Fibroblast of the aortic adventitia (primary cell): Measurements from ENCODE around the gene PALLD. TPM values are rescaled to one million over a fixed set of nuclear protein-coding genes. Genes with fewer than 3 reads are reported as not detected.

Experiments
- DNase-seq: peaks from one replicate; pipeline ENCODE4 v3.0.0-alpha.2; 2010; ENCODE audit warnings: low read depth
- H3K4me3 ChIP-seq: 2 replicates; pipeline ENCODE4 v1.5.1; 2011; ENCODE audit warnings: low read depth, mild to moderate bottlenecking, control low read depth, low read length, moderate library complexity
- small RNA-seq: library from RNA; depleted of rRNA; stranded (forward); fragments of <200 nt; gene quantifications from one replicate; pipeline ENCODE3, GENCODE V24; 2012
- total RNA-seq: library from RNA; depleted of rRNA; stranded (reverse); fragments of >200 nt; gene quantifications from 2 replicates; pipeline ENCODE4 v1.2.3, GENCODE V29; 2012; ENCODE audit warnings: low replicate concordance
- TF ChIP-seq, protein P1 (sequence below): IDR thresholded peaks from 2 replicates; pipeline ENCODE4 v1.5.1; 2011; ENCODE audit warnings: mild to moderate bottlenecking, low read length, control low read depth, inconsistent platforms; ENCODE audit not compliant: insufficient read depth

The PALLD gene
- total RNA-seq, 1 donor, result 52.1 TPM

GRCh38 chr4:168955674-168956073 lies 458.8 kb downstream of the PALLD start:
- TF ChIP-seq, protein P1, sequence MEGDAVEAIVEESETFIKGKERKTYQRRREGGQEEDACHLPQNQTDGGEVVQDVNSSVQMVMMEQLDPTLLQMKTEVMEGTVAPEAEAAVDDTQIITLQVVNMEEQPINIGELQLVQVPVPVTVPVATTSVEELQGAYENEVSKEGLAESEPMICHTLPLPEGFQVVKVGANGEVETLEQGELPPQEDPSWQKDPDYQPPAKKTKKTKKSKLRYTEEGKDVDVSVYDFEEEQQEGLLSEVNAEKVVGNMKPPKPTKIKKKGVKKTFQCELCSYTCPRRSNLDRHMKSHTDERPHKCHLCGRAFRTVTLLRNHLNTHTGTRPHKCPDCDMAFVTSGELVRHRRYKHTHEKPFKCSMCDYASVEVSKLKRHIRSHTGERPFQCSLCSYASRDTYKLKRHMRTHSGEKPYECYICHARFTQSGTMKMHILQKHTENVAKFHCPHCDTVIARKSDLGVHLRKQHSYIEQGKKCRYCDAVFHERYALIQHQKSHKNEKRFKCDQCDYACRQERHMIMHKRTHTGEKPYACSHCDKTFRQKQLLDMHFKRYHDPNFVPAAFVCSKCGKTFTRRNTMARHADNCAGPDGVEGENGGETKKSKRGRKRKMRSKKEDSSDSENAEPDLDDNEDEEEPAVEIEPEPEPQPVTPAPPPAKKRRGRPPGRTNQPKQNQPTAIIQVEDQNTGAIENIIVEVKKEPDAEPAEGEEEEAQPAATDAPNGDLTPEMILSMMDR, result no peak
- no peak overlapping the region for H3K4me3 ChIP-seq
- no peak for DNase-seq

DNA sequence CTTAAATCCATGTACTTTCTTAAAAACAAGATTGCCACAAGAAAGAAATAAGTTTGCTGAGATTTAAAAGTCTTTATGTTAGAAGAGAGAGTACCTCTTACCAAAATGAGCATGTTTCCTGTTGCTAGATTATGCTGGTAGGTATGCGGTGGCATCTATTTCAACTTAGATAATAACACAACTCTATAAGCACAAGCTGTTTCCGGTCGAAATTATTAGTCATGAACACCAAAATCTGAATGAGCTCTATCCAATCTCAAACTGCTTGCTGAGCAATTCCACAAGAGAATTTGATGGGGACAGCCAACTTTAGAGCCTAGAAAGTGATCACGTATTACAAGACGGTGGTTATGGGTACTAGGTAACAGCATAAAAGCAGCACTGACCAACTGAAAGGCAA lies 463.9 kb downstream of the PALLD start:
- no peak for DNase-seq
- no peak overlapping the region for H3K4me3 ChIP-seq
- TF ChIP-seq, protein P1, result no peak

DNA sequence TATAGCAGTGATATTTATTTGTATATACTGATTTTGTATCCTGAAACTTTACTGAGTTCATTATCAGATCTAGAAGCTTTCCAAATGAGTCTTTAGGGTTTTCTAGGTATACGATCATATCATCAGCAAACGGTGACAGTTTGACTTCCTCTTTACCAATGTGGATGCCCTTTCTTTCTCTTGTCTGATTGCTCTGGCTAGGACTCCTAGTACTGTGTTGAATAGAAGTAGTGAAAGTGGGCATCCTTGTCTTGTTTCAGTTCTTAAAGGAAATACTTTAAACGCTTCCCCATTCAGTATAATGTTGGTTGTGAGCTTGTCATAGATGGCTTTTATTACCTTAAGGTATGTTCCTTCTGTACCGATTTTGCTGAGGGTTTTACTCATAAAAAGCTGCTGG lies 475.7 kb downstream of the PALLD start:
- no peak overlapping the region for H3K4me3 ChIP-seq
- DNase-seq, result no peak
- TF ChIP-seq, protein P1, result no peak

Small RNA genes within 50 kb of the gene (small RNA-seq; reads per million reads assigned to genes)
- gene RF00432 (not detected), gene RNU6-1336P (not detected), gene RNU6-853P (not detected)

Other genes with a start within 250 kb of the PALLD start
- gene DDX60, start 178.3 kb upstream of the PALLD start, total RNA-seq, result 24.8 and 49.0 TPM in 2 replicates
- 25.0 and 51.8 TPM in 2 replicates for gene DDX60L, start 16.6 kb upstream of the PALLD start, total RNA-seq